ENCODE data around the gene UMODL1.
"Not testable (repeated sequence)": the region's sequence is repeated elsewhere in the genome, so short reads cannot be mapped to it uniquely, and the experiment has no call there.

The UMODL1 gene

DNA sequence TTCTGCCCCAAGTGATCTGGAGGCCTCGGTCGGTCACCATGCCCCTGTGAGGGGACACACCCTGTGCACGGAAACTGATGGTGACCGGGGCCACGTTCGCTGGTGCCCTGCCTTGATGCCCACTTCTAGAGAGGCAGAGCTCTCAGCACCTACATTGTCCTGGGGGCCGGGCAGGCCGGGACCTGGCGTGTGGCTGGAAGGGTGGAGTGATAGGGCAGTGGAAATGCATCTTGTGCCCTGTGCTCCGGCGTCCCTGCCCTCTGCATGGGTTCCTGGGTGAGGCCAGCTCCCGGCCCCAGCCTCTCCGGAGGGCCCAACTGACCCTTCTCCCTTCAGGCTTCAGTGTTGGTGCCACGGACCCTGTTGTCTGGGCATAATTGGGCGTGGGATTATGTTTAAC lies 11.0 kb upstream of the UMODL1 start:
- no peak for DNase-seq (ENCODE audit: low read depth in 2 of 2)

DNA sequence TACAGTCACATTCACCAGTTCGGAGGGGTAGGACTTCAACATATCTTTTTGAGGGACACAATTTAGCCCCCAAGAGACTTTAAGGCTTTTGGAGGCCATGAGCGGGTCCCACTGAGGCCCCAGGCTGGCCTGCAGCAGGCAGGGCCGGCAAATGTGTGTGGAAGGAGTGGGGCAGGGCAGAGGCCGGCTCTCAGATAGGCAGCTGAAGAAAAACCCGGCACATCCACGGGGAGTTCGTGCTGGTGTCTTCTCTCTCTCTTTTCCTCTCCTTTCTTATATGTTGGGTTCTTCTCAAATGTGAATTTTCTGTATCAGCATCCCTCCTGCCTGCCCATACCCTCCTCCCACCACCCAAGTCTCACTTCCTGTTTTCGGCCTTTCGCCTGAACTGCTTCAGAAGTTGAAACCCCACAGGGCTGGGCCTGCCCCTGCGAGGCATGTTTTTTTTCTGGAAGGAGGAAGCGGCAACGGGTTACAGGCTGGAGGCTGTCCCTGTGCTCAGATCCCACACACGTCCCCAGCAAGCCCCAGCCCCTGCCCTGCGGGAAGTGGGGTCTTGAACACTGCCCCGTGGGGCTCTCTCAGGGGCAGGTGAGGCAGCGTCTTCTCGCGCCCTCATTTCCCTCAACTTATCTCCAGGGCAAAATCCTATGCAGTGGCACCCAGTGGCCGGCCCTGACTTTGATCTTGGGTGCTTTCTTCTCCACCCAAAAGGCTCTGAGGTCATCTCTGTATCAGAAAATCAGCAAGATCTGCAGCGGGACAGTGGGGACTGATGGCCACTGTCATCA lies 9.7 kb upstream of the UMODL1 start:
- no peak for DNase-seq (ENCODE audit: low read depth in 2 of 2)

DNA sequence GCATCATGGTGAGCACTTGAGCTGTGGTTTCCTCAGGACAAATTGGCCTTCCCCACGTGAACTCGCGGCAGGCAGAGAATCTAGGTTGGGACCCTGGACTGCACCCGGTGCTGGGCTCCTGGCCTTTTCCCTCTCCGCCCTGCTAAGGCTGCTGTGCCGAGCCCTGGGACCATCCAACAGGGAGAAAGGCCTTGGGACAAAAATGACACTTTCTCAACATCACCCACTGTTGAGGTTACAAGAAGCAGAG lies 9.2 kb upstream of the UMODL1 start:
- DNase-seq (ENCODE audit: low read depth in 2 of 2), result no peak

DNA sequence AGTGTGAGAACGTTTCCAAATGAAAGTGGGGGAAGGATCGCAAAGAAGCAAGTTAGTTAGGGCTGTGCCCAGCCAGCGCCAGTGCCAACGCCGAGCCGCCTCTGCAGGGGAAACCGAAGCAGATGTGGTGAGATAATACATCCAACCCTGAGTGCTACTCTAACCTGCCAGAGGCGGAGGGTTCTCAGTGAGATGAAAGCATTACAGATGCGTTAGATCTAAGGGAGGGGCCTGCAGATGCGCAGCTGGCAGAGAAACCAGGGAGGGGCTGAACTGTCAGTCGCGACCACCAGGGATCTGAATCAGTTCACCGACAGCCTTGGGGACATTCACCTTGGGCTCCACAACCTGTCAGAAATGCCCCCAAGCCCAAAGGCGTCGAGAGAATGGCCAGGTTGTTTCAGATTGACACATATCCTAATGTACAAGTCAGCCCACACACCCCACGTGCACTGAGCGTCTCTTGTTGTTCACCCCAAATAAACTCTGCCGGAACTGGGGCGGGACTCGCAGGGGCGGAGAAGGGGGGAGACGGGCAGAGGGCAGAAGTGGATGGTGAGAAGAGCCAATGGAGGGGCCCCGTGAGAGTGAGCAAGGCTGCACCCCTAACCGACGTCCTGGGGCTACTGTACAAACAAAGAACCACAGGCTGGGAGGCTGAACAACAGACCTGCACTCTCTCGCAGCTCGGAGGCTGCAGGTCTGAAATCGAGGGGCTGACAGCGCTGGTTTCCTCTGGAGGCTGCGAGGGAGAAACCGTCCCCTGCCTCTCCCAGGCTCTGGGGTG lies 8.7 kb upstream of the UMODL1 start:
- DNase-seq (ENCODE audit: low read depth in 2 of 2), result peak; percentile 46 to 58

DNA sequence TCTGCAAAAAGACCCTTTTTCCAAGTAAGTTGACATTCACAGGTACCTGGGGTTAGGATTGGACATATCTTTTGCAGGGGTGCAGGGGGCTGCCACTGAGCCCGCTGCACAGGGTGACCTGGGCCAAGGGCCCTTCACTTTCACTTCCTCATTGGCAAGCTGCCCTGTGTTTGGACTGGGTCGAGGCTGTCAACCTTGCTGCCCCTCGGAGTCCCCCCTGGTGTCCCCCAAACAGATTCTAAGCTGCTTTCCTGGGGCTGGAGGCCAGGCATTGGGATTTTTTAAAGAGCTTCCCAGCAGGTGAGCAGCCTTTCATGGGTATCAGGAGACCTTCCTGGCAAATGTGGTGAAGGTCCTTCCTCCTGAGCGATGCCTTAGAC lies 7.9 kb upstream of the UMODL1 start:
- DNase-seq (ENCODE audit: low read depth in 2 of 2), result no peak

- peak; percentile 31 to 58 for DNase-seq (ENCODE audit: low read depth in 2 of 2)
Observed at GRCh38 chr21:42063571-42064521, 7.3 kb upstream of the UMODL1 start.

- no peak for DNase-seq (ENCODE audit: low read depth in 2 of 2)
Observed at GRCh38 chr21:42066521-42066920, 4.6 kb upstream of the UMODL1 start.

DNA sequence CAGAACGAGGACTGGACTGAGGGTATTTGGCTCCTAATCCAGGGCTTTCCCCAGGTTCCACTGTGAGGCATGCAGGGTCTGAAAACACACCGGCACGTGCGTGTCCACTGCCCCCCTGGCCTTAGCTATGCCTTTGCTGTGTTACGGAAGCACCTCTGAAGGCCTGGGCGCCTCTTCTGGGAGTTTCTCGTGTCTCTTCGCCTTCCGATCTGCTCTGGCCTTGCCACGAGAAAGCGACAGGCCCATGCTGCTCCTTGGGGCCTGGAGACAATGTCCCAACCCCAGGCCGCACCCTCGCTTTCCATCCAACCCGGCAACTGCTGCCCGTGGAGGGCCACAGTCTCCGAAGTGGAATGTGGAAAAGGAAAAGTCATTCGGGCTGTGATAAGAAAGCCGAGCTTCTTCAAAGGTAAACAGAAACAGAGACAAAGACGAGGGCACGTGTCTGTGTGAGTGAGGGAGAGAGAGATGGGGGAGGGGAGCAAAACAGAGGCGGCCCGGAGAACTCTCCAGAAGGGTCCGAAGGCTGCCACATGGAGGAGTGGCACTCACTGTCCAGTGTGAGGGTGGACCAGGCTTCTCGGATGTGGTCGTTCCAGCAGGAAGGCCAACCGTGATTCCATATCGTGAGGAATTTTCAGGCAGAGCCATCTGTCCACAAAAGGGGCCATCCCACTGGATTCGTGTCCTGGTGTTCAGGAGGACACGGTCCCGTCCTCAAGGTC lies 3.4 kb upstream of the UMODL1 start:
- DNase-seq (ENCODE audit: low read depth in 2 of 2), result no peak

DNA sequence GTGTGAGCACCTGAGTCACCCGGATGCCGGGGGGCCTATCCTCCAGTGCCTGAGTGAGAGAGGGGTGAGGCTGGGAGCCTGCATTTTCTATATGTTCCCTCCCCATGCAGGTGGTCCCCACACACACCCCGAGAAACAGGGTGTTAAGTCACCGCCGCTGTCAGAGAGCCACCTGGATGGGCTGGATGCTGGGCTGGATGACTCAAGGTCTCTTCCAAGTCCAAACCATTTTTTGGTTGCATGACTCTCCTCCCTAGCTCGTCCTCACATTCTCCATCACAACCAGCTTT lies 2.9 kb upstream of the UMODL1 start:
- DNase-seq (ENCODE audit: low read depth in 2 of 2), result no peak

DNA sequence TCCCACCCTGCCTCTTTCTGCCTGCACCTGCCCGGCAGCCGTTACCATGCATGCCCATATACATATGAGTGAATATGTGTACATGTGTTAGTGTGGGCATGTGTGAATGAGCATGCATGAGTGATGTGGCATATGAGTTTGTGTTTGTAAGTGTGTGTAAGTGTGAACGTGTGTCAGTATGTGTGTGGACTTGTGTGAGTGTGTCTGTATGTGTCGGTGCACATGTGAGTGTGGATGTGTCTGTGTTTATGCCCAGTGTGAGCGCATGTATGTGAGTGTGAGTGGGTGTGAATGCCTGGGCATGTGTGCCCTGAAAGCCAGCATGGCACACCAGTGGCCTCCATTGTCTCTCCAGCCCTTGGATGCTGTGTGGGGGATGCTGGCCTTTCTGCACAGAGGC lies 2.5 kb upstream of the UMODL1 start:
- no peak for DNase-seq (ENCODE audit: low read depth in 2 of 2)

DNA sequence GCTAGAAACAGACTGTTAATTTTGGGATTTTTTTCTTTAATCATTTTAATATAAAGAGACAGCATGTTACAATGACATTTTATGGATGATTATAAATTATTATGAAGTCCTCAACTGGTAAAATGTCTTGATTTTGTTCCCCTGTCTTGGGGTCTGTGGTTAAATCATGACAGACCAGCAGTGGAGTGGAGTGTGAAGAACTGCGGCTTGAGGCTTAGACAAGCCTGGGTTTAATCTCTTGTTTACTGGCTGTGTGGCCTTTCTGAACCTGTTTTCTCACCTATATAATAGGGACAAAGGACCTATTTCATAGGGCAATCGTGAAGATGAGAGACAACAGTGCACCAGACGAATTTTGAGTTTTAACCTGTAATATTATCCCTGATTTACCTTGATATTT lies 1.8 kb upstream of the UMODL1 start:
- no peak for DNase-seq (ENCODE audit: low read depth in 2 of 2)

GRCh38 chr21:42069843-42070242 lies 1.3 kb upstream of the UMODL1 start:
- DNase-seq (ENCODE audit: low read depth in 2 of 2), result no peak

DNA sequence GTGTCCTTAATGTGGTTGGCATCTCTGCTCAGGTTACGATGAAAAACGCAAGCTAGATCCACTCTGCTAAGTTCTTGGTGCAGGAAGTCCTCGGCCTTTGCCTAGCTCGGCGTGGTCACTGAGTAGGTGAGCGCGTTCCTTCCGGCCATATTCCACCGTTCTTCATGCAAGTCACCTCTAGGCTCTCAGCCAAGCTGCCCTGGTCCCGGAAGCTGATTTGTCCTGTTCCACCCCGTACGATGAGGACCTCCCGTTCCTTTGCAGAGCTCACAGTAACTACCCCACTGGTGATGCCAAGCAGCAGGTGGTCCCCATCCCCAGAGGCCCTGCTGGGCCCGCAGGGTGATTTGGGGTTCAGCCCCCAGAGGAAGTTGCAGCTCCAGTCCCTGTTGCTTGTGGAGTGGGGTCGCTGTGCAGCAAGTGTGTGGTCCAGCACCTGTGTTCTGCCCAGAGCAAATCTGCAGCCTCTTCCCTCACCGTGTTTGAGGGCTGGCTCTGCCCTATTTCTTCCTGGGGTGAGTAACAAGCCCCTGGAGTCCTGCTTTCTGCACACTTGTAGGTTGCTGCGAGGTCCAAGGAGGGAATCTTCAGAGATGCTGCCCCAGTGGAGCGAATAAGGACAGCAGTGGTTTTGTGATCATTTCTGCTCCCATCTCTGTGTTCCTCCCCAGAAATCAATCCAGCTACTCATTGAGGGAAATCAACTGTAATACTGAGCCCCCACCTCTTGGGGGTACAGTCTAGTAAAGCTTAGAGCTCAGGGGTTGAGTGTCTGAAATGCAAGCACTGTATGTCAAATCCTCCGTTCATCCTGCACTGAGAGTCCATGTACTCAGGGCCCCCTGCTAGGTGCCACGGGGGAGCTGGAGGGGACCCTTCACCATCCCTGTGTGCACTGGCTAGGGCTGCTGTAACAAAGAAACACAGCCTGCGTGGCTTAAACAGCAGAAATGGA lies 2.3 kb downstream of the UMODL1 start:
- DNase-seq (ENCODE audit: low read depth in 2 of 2), result no peak

DNA sequence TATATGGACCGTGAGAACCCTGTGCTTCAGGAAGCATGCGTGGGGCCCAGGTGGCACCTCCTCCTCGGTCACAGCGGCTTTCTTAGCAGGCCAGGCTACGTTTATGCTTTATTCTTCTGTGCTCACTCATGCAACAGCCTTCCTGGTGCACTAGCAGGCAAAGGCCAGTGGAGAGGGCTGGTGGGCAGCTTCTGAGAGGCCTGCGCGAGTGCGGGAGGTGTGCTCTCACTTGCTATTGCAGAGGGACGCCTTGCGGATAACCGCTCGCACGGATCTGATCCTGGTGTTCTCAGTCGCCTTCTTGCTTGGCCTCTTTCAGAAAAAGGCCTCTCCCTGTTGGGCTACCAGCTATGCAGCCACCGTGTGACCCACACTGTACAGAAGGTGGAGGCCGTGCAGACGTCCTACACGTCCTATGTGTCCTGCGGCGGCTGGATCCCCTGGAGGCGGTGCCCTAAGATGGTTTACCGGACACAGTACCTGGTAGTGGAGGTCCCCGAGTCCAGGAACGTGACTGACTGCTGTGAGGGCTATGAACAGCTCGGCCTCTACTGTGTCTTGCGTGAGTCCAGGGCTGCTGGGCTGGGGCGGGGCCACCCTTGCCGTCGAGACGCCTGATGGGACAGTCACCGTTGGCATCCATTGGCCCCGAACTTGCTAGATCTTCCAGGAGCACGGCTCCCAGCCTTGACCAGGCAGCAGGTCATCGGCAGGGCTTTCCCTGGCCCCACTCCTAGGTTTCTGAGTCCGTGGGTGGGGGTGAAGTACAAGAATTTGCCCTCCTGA lies 4.8 kb downstream of the UMODL1 start:
- no peak for DNase-seq (ENCODE audit: low read depth in 2 of 2)

GRCh38 chr21:42077685-42078238 lies 6.6 kb downstream of the UMODL1 start:
- DNase-seq (ENCODE audit: low read depth in 2 of 2), result not testable (repeated sequence)

DNA sequence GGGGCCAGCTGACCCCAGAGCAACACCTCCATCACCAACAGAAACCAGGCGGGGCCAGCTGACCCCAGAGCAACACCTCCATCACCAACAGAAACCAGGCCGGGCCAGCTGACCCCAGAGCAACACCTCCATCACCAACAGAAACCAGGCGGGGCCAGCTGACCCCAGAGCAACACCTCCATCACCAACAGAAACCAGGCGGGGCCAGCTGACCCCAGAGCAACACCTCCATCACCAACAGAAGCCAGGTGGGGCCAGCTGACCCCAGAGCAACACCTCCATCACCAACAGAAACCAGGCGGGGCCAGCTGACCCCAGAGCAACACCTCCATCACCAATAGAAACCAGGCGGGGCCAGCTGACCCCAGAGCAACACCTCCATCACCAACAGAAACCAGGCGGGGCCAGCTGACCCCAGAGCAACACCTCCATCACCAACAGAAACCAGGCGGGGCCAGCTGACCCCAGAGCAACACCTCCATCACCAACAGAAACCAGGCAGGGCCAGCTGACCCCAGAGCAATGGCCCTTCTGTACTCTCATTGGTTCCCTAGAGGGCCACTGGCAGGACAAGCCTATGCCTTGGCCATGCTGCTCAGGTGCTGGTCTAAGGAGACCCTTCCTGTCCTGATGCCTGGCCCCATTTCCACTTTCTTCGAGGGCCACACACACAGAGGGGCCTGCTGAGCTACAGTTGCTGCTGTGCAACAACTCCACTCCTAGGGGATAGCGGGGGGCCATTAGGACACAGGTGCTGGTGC lies 7.3 kb downstream of the UMODL1 start:
- DNase-seq (ENCODE audit: low read depth in 2 of 2), result not testable (repeated sequence)

DNA sequence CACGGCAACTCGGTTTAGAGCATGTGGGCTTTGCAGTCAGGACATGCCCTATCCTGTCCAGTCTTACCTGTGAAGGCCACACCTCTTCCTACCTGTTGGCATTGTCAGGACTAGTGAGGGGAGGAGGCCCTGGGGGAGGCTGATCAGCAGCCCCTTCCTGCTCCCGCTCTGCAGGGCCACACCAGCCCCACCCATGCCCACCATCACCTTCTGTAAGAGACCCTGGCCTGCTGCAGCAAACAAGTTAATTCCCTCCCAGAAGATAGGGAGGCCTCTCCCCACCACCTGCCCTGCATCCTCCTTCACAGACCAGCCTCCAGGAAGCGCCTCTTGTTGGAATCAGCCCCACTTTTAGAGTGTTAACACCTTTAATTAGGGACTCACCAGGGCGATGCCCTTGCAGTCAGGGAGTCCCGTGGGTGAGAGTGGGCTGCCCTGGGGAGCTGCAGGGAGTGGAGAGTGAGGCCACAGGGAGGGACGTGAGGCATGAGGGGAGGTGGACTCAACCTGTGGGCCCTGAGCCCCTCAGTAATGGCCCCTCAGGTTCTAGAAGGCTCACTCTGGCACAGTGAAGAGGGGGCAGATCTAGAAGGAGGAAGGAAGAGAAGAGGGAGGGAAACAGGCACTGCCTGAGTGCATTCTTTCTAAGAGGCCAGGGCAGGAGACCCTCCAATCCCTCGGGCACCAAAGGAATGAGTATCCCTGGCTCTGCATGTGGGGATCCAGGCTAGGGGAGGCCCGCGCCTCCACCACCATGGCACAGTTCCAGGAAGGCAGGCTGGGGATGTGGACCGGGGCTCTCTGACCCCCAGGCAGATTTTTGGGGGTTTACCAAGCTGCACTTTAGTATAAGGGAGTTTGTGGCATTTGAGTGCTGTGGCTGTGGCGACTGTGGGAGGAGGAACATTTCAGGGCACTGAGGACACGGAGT lies 8.2 kb downstream of the UMODL1 start:
- no peak for DNase-seq (ENCODE audit: low read depth in 2 of 2)

Measured in stimulated activated CD4-positive, alpha-beta T cell treated with anti-CD3 and anti-CD28 coated beads, Interleukin-15, amount 100 ng/mL, for 48 hours (primary cell).